ENCODE results near the gene VSIG10L.
A peak's percentile ranks its signal among the peaks of the same experiment; 100 is the strongest.

Gene VSIG10L

DNA sequence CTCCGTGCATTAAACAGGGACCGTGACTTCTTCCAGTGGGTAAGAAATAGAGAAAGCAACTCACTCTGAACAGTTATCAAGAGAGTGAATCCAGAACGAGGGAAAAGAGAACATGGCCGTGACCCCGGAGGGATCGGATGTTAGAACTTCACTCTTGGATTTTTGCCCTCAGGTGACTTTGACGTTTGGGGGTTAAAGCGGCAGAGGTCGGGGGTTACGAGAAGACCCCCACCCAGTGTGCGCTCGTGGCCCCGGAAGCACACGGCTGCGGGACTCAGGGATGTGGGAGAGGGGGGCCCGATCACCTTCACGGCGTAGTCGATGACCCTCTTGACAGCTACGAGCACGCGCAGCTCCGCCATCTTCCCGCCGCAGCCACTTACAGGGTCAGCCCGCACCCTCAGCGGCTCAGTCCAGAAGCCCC lies 24.0 kb upstream of the VSIG10L start, which contains the start of gene ETFB:
TSS of gene ETFB (minus strand) at position 424 of the 424 bp plus-strand sequence. CDS start at position 362, 62 bp downstream.
- DNase-seq (ENCODE audit: low read depth in 2 of 2, low spot score in 1 of 2), result no peak

DNA sequence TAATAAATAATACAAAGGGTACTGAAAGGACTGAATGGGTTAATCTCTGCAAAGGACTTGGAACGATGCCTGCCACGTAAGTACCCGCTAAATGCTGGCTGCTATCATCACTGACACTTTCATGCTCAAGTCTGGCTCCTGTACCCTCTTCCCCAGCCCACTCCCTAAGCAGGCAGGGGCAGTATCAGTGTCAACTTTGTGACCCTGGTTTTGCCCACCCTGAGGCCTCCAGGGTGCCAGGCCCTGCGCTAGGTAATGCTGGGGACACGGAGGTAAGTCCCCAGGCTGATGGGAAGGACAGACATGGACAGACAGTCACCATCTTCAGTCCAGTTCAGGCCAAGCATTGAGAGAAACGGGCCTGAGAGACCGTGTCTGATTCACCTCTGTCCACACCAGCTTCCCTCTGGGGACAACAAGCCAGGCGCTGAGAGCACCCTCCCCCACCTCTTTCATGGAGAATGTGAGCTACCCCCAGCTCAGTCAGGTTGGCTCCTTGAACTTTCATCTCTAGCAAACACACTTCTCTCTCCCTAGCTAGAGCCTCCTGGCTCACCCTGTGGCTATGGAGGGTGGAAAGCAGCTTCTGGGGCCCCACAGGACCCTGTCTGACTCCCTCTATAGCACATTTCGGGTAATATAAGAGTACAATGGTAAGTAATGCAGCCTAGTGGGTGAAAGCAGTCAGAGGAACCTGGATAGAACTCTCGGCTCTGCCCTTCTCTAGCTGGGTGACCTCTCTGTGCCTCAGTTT lies 23.4 kb upstream of the VSIG10L start:
- DNase-seq (ENCODE audit: low read depth in 2 of 2, low spot score in 1 of 2), result no peak

DNA sequence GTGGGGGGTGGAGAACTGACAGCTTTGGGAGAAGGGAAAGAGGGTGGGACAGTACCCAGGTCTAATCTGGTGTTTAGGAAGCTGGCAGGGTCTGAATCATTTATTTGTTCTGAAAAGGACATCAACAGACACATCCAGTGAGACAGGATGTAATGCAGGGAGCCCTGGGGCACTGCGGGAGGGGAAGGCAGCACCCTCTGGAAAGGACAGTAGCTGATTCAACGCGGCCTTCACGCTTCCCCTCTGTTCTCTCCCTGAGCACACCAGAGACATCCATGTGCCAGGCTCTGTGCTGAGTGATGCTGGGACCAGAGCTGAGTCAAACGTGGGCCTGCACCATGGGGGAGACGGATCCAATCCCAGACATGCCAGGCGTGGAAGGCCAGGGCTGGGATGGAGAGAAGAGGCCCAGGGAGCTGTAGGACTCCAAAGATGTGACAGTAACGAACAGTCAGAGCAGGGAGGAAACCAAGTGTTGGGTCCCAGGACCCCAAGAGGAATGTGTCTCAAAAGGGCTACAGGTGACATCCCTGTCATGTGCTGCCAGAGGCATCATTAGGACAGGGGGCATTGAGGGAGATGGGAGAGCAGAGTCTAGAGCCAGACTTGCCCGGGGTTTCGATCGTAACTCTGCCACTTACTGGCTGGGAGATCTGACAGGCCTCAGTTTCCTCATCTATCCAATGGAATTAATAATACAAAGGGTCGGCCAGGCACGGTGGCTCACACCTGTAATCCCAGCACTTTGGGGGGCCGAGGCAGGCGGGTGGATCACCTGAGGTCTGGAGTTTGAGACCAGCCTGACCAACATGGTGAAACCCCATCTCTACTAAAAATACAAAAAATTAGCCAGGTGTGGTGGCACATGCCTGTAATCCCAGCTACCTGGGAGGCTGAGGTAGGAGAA lies 22.5 kb upstream of the VSIG10L start:
- no peak for DNase-seq (ENCODE audit: low read depth in 2 of 2, low spot score in 1 of 2)

DNA sequence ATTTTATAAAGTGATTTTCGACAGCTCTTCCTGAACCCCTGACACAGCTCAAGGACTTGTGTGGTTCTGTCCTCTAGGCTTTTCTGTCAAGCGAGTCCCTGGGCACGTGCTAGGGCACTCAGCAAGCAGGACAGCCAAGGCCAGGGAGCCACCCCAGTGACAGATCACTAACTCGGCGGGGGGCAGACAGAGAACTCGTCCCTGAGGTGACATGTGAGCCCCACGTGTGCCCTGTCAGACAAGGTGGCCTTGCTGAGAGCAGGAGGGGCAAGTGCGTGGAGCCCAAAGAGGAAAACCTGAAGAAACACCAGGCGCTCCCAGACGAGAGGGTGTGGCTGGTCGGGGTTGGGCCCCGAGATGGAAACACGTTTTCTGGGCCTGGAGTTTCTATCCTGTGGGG lies 19.3 kb upstream of the VSIG10L start:
- no peak for DNase-seq (ENCODE audit: low read depth in 2 of 2, low spot score in 1 of 2)

DNA sequence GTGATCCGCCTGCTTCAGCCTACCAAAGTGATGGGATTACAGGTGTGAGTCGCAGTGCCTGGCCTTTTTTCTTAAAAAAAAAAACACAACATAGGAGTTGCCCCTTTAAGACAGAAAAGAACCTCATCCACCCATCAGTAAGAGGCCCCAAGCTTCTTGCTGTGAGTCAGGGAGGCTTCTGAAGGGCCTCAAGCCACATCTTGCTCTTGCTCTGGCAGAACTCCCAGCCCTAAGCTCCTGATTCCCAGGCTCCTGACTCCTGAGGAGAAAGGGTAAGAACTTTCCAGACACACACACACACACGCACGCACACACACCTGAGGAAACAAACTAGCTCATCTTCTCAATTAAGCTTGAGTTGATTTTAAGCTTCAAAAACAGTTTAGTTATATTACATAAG lies 17.4 kb upstream of the VSIG10L start:
- DNase-seq (ENCODE audit: low read depth in 2 of 2, low spot score in 1 of 2), result no peak

DNA sequence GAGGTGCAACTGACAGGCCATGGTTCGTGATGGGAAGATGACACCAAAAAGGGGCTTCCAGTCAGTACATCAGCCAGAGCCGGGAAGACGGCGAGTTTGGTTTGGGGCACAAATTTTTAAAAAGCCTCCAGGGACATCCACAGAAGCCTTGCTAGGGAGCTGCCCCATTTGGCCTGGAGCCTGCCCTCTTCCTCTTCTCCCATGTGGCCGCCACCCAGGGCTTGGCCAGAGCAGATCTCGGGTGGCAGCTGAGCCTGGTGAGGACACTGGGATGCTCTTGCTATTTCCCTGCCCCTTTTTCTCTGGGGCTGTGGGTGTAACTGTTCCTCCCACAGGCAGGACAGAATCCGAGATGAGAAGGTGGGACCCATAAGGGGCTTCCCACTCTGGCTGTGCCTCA lies 16.0 kb upstream of the VSIG10L start:
- no peak for DNase-seq (ENCODE audit: low read depth in 2 of 2, low spot score in 1 of 2)

DNA sequence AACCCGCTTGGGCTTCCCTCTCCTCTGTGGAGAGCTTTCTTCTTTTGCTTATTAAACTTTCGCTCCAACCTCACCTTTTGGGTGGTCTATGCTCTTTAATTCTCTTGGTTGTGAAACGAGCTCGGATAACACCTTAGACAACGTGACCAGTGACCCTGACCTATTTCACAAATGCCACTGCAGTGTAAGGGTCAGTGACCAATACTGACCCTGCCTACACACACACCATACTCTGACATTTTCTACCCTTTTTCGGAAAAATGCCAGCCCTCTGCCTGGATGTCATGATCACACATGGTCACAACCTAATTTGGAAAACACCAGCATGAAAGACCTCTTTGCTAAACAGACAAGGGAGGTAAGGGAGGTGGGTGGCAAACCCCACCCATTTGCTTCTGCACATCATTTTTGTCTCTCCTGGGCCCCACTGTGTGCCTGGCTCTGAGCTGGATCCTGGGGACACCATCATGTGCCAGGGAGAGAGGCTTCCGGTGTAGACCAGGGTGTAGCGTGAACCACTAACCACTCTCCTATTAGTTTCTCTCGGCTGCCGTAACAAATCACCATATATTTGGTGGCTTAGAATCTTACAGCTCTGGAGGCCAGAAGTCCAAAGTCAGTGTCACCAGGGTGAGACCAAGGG lies 14.3 kb upstream of the VSIG10L start:
- DNase-seq (ENCODE audit: low read depth in 2 of 2, low spot score in 1 of 2), result no peak

DNA sequence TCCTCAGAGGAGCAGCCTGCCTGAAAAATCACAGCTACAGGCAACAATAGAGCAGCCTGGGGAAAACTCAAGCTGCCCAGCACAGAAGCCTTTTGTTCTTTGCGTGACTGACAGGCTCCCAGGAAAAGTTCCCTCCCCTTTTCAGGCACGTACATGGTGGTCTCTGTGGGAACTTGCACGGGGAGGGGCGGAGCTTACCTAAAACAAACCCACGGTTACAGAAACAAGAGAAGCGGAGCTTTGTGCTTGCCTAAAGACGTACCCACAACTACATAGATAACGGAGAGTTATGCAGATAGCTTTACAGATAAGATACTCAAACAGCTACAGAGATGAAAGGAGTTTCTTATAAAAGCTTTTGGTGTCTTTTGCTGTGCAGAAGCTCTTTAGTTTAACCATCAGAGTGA lies 12.8 kb upstream of the VSIG10L start:
- DNase-seq (ENCODE audit: low read depth in 2 of 2, low spot score in 1 of 2), result no peak

DNA sequence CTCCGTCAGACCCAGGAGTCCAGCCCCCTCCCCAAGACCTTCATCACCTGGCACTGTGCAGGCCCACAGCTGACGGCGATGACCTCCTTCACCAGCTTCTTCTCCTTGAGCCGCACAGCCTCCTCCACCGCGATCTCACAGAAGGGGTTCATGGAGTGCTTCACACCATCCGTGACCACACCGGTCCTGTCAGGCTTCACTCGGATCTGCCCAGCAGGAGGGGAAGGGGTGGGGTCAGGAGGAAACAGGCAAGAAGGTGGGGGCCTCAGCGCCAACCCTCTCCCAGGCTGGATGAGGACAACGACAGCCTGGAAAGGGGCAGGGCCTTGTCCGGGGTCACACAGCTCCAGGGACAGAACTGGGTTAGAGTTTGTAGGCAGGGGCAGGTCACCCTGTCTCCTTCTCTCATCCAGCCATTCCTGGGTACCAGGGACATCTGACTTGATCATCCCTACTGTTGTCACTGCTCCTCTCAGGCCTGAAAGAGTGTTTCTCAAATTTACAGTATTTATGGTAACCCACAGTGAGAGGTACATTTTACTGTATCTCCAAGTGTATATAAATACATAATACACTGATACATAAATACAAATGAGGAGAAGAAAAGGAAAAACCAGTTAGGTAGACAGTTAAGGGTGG lies 12.3 kb upstream of the VSIG10L start:
- DNase-seq (ENCODE audit: low read depth in 2 of 2, low spot score in 1 of 2), result no peak

DNA sequence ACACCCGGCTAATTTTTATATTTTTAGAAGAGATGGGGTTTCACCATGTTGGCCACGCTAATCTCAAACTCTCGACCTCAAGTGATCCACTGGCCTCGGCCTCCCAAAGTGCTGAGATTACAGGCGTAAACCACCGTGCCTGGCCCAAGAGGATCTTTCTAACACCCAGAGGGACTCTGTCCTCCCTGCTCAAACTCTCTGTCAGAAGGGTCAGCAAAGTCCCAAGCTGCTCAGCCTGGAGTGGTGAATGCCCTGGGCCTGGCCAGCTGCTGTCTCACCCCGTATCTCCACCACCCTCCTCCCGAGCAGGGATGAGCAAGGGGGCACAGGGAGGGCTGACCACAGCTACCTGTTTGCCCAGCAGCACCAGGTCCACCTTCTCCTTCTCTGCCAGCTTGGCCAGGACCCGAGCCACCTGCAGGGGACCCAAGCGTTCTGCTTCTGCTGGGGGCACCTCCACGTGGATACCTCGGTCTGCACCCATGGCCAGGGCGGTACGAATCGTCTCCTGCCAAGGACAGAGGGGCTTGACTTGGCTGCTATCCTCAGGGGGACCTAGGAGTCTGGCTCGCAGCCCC lies 10.9 kb upstream of the VSIG10L start:
- no peak for DNase-seq (ENCODE audit: low read depth in 2 of 2, low spot score in 1 of 2)

DNA sequence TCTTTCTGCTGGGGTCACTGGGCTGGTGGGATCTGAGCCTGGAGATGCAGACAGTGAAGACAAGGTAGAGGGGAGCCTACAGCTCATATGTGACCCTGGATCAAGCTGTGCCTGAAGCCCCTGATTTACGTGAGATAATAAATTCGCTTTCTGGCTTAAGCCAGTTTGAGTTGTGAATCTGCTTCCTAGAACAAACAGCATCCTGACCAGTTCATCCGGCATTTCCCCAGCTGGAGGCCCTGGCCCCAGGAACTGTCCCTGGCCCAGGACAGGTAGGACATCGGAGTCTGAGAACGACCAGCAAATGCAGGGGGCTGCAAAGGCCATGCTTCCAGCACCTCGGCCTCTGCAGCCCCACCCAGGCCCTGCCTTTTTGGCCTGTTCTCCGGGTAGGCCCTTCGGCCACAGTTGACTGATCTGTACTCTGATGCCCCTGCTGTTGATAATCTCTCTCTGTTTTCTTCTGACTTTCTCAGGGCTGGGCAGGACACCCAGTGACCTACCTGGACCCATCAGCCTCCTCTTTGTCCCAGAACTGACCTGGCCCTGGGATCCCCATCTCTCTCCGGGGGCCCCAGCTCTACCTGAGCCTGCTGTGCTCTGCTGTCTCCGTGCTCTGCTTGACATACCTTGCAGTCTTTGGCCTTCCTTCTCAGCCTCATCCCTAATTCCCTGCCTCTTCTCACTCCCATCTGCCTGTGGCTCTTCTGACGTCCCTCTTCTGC lies 9.5 kb upstream of the VSIG10L start:
- no peak for DNase-seq (ENCODE audit: low read depth in 2 of 2, low spot score in 1 of 2)

DNA sequence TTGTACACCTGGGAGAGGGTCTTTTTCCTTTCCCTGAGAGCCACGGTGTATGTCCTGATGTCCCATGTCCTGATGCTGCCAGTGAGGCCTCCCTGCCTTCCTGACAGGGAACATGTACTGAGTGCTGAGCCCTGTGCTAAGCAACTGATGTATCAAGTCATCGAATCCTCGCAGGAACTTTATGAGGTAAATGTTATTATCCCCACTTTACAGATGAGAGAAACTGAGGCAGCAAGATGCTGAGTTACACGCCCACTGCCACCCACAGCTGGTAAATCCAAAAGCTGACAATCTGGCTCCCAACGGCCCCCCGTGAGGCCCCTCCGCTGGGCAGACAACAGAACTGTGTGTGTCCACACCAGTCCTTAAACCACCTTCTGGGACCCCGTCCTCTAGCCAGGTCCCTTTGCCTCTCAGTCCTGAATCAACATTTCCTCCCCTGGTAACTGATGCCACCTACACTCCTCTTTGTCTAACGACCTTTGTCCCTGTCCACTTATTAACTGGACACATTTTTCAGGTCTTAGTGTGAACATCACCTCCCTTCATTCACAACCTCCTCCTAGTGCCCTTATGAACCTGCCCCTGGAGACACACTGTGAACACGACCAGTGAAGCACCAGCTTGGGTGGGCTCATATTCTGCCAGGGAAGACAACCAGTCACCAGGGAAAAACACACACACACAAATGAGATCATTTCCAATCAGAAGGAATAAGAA lies 5.4 kb upstream of the VSIG10L start:
- DNase-seq (ENCODE audit: low read depth in 2 of 2, low spot score in 1 of 2), result no peak

DNA sequence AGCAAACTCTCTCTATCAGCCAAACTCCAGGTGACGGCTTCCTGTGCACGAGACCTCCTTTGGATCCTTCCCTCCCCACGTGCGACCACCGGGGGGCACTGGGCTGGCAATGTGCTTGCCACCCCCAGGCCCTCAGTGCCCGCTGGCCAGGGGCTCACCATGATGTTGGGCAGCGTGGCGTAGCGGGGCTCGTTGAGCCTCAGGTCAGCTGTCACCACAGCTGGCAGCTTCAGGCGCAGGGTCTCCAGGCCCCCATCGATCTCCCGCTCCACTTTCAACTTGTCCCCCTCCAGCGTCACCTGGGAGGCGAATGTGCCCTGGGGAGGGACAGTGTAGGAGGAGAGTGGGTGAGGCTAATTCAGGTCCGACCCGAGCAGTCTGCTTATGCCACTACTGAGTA lies 4.8 kb upstream of the VSIG10L start:
- DNase-seq (ENCODE audit: low read depth in 2 of 2, low spot score in 1 of 2), result no peak

DNA sequence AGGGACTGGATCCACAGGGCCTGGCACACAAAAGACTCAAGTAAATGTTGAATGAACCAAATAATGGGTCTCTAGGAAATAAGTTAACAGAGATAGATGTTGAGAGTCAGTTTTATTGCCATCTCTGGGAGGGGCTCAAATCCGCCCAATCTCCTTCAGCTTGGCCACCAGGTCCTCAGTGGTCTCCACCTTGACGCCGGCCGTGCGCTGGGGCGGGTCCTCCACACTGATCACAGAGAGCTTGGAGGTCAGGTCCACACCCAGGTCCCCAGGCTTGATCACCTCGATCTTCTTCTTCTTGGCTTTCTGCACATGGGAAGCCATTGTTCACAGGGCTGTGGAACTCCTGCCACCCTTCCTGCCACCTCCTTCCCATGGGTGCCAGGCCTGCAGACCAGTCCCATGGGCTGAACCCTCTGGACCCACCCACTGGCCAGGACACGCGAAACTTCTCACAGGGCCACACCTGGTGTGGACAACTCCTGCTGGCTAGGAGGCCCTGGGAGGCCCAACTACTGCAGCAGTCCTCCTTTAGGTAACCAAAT lies 3.2 kb upstream of the VSIG10L start:
- DNase-seq (ENCODE audit: low read depth in 2 of 2, low spot score in 1 of 2), result no peak

DNA sequence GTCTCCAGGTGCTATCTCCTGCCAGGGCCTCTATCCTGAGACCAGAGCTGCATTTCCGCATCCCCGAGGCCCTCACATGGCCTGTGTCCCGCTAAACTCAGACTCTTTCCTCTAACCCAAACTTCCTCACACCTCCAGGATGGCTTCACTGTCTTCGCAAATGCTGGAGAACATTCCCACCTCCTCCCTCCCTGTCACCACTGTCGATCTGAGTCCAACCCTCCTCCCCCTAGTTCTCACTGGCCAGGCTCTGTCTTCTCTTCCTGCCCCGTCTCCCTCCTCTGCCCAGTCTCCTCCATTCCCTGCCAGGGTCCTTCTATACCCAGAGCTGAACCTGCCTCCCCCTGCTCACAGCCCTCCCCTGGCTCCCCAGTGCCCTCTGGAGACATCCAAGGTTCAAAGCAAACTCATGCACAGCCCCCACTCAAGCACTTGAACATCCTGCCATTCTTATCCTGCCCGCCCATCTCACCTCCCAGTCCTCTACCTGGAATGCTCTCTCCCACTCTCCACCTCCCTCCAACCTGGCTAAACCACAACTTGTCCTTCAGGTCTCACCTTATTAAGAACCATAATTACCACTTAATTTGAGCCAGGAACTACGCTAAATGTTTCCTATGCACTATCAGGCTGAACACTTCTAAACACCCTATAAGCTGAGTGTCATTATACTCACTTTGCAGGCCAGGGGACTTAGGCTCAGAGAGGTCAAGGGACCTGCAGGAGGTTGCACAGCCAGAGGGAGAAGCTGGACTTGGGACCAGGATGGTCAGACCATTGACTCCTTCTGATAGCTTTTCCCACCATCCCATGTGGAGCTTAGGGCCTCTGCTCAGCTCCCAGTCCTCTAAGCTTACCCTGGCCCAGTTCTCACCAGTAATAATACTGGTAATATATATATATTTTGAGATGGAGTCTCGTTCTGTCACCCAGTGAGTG lies 961 bp upstream of the VSIG10L start:
- DNase-seq (ENCODE audit: low read depth in 2 of 2, low spot score in 1 of 2), result no peak

DNA sequence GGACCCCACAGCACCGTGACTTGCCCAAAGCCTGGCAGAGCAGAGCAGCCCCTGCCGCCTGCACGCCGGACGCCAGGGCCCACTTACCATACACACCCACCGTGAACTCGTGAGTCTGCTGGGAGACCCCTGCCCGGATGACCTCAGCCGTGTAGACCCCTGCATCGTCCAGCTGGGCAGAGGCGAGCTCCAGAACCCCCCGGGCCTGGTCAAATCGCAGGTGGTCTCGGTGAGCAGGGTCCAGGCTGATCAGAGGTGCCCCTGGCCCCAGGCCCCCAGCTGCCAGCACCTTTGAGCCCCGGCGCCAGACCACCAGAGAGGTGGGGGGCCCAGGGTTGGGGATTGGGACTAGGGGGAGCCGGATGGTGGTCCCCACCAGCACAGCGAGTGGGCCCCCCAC lies 873 bp downstream of the VSIG10L start:
- no peak for DNase-seq (ENCODE audit: low read depth in 2 of 2, low spot score in 1 of 2)

DNA sequence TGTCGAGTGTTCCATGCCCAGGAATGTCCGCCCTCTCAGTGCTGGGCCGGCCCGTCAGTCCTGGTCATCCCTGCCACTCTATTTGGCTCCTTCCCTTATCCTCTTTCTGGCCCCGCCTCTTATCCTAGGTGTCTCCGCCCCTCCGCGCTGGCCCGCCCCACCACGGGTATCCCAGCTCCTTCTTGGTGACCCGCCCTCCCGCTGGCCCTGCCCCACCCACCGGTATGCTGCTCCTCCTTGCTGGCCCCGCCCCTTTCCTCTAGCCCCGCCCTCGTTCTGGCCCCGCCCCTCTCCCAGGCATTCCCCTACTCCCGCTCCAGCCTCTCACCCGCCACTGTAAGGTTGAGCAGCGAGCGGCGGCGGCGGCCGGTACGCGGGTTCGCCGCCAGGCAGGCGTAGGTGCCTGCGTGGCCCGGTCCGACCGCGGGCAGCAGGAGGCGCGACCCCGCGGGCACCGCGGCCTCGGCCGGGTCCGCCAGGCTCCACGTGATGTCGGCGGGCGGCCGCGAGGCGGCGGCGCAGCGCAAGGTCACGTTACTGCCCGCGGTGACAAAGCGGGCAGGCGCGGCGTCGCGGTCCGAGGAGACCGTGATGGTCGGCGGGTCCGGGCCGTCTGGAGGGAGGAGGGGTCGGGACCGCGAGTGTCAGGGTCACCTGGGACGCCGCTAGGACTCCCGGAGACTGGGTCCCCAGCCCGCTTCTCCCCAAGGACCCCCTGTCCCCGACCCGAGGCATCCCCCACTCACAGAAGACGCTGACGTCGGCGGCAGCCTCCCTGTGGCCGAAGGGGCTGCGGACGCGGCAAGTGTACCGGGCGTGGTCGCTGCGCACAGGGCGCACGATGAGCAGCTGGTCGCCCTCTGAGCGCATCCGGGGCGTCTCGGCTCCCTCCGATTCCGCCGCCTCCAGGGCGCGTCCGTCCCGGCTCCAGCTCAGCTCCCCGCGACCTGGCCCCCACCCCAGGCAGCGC lies 2.0 kb downstream of the VSIG10L start:
- peak; percentile 86 to 91 for DNase-seq (ENCODE audit: low read depth in 2 of 2, low spot score in 1 of 2)

Data from stimulated activated CD8-positive, alpha-beta memory T cell treated with anti-CD3 and anti-CD28 coated beads, Interleukin-4, amount 100 ng/mL, for 4 hours (primary cell).